GM18520 (cell line): ENCODE results near the gene ENTR1.
"Not testable (repeated sequence)": the region's sequence is repeated elsewhere in the genome, so short reads cannot be mapped to it uniquely, and the experiment has no call there.

Experiments used
- ATAC-seq: cut with Tn5 transposase; IDR thresholded peaks from one replicate; pipeline ENCODE4 v1.9.1; 2021; ENCODE audit not compliant: unreplicated experiment

The ENTR1 gene

DNA sequence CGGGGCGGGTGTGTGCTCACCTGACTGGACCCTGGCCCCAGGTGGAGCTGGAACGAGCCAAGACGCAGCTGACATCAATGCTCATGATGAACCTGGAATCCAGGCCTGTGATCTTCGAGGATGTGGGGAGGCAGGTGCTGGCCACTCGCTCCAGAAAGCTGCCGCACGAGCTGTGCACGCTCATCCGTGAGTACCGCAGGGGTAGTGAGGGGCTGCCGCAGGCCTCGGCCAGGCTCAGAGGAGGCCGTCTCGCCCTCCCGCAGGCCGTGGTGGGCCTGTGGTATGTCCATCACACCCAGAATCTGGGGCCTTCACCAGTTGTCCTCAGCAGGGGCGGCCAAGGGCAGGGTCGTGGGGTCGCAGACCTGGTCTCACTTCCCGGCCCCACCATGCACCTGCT, 11.4 kb upstream of the ENTR1 start:
- ATAC-seq, result no peak

DNA sequence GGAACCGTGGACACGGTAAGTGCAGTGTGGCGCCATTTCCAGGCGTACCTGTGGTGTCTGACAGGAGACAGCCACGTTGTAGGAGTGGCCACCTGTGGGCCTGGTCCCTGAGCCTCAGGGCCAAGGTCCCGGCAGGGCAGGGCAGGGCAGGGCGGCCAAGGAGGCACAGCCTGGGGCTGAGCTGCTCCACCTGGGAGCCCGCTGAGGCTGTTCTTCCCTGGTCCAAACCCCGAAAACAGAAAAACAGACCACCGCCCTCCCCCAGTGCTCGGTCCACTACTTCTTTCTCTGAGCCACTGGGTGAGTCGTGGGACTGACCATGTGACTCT, 8.6 kb upstream of the ENTR1 start:
- no peak for ATAC-seq

GRCh38 chr9:136418182-136419091, 8.0 kb upstream of the ENTR1 start:
- no peak for ATAC-seq

DNA sequence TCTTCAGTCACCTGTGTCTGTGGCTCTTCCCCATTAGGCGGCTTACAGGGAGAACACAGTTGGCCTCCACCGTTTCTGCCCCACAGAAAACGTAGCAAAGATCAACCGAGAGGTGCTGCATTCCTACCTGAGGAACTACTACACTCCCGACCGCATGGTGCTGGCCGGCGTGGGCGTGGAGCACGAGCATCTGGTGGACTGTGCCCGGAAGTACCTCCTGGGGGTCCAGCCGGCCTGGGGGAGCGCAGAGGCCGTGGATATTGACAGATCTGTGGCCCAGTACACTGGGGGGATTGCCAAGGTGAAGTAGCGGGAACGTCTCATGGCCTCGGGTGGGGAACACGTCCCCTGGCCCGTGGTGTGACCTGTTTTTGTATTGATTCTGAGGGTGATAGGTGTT, 6.5 kb upstream of the ENTR1 start:
- ATAC-seq, result no peak

GRCh38 chr9:136416427-136416826, 6.0 kb upstream of the ENTR1 start:
- ATAC-seq, result no peak

- ATAC-seq, result no peak
Observed at GRCh38 chr9:136412962-136413361, 2.5 kb upstream of the ENTR1 start.

DNA sequence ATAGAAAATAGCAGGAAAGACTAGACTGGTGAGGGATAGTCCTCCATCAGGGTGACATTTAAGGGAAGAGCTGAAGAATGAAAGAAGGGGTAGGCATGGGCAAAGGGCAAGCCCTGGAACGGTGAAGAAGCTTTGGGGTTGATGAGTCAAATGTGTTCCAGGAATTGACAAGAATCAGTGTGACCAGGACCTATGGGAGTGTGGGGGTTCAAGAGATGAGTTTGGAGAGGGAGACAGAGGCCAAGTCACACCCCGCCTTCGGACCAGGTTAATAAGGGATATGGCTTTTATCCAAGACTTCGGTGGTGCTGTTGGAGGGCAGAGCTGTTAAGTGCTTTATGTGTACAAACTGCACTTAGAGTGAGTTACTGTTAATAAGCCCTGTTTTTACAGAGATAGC, 964 bp upstream of the ENTR1 start:
- no peak for ATAC-seq

GRCh38 chr9:136409557-136410455, 608 bp downstream of the ENTR1 start:
- ATAC-seq, result peak; percentile 10

DNA sequence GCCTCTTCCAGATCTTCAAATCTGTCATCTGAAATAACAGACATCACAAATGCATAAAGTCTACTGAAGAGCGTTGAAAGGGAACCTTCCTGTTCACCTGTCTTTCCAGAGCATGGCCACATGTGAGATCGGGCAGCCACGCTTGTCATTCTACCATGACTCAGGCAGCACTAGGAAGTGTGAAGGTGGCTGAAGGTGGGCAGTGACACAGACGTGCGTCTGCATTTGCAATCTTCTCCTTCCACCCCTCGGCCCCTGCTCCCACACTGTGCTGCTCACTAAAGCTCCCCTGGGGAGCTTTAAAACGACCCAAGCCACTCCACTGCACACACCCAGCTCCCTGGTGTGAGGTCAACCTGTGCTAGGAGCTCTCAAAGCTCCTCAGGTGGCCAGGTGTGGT, 2.5 kb downstream of the ENTR1 start:
- no peak for ATAC-seq

DNA sequence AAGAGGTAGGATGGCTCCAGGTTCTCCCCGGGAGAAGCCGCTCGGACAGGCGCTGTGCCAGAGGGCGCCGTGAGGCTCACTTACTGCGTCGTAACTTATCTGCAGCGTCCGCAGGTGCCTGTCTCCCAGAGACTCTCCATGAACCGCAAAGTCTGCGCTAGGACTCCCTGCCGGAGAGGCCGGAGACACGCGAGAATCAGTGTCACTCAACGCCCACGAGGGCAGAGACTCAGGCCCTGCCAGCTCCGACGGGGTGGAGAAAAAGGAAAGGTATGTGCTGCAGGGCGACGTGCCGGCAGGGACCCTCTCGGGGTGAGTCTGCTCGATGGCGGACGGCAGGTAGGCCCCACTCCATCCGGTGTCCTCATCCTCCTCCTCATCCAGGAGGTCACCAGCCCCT, 3.4 kb downstream of the ENTR1 start:
- not testable (repeated sequence) for ATAC-seq

GRCh38 chr9:136405904-136406303, 4.5 kb downstream of the ENTR1 start:
- not testable (repeated sequence) for ATAC-seq

DNA sequence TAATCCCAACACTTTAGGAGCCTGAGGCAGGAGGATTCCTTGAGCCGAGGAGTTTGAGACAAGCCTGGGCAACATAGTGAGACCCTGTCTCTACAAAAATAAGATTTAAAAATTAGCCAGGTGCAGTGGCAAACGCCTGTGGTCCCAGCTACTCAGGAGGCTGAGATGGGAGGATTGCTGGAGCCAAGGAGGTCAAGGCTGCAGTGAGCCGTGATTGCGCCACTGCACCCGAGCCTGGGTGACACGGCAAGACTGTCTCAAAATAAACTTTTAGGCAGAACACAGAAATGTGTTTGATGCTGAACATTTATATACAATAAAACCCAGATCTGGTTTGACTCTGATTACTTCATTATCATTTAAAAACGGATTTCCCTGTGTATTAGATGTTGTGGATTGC, 4.9 kb downstream of the ENTR1 start:
- ATAC-seq, result no peak

GRCh38 chr9:136404801-136405136, 5.6 kb downstream of the ENTR1 start:
- ATAC-seq, result no peak

- no peak for ATAC-seq
Observed at GRCh38 chr9:136403915-136404800, 6.3 kb downstream of the ENTR1 start.

DNA sequence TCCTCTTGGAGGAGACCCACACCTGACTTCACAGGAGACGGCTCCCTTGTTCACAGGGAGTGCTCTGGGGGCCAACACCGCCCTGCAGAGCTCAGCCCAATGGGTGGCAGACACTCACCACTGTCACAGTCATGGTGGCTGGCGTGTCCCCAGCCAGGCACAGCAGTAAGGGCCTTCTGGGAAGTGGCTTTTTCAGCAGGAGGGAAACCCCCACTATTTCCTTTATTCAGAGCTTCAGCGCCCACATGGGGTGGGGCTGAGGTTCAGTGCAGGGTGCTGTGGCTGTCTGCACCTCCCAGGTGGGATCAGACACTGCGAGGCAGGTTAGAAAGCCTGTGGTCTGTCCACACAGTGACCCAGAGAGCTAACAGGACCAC, 6.9 kb downstream of the ENTR1 start:
- peak; percentile 28 for ATAC-seq

DNA sequence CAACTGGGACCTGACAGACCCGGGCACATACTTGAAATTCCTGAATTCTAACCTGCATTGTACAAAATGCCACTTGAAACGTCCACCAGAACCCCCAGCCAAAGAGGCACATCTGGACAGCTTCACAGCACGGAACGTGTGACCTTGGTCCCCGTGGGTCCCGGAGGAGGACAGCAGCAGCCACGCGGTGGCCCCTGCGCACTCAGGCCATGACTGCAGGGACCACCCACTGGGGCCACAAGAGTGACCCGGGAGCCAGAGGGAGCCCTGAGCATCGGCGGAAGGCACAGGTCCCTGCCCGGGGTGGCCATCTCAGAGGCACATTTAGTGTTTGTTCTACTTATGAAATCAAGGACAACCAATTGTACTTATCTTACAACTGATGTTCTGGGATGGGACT, 8.3 kb downstream of the ENTR1 start:
- ATAC-seq, result no peak

DNA sequence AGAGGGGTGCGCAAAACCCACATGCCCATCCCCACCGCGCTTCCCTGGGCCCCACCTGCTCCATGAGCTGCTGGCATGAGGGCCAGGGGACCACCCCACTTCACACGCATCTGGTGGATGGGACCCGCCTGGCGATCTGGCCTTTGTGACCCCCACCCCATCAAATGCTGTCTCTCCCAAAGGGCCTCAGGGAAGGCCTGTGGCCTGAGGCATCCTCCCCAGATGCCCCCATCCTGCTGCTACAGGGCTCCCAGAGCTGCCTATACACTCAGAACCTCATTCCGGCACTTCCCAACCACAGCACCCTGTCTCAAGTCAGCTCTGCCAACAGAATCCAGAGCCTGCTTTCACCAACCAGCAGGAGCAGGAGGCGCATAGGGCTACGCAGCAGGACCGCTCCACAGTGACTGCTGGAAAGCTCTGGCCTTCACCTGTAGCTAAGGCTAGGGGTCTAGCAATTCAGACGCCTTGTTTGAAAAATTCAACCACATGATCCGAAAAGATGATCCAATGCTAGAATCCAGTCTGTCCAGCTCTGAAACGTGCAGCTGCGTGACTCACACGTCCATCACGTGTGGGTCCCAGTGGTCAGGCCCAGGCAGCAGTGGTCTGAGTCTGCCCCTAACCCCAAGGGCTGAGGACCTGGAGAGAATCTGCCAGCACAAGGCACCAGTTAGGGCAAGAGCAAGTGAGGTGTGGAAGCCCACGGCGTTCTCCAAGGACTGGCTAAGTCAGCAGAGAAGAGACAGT, 9.1 kb downstream of the ENTR1 start:
- ATAC-seq, result no peak

GRCh38 chr9:136400038-136400834, 10.2 kb downstream of the ENTR1 start, which contains the start of gene SNAPC4:
SNAPC4 (minus strand) TSS chr9:136400170; CDS start chr9:136398428, 1,742 bp downstream.
- ATAC-seq, result peak; percentile 63

GRCh38 chr9:136399176-136400037, 11.0 kb downstream of the ENTR1 start:
- peak; percentile 22 for ATAC-seq
